ENCODE measurements around the gene SLX4IP.

The SLX4IP gene

GRCh38 chr20:10609276-10609675, 174.2 kb downstream of the SLX4IP start:
- Histone ChIP-seq H3K36me3 (ENCODE audit: control insufficient read depth in 2 of 2, insufficient read depth in 1 of 2, low read length in 2 of 2) (peaks cover 0 to 4% of the 10 kb centered on the region in 2 experiments; a peak in 1 of 3 replicates), H3K27ac (ENCODE audit: extremely low read depth, low read depth, low read length) (no peak overlapping the region), H3K9me3 (ENCODE audit: control insufficient read depth, insufficient read depth, low read depth, low read length) (no peaks in the 10 kb centered on the region), H3K4me3 (ENCODE audit: low read depth, low read length) (no peak overlapping the region), H3K4me1 (ENCODE audit: control insufficient read depth, insufficient read depth, low read length) (no peaks in the 10 kb centered on the region)
- ChIA-PET POLR2A (no interaction called here), CTCF (no interaction called here)
- no peak for TF ChIP-seq SALL2 (tag by site-specific recombination; IDR thresholded peaks at IDR 0.05; ENCODE audit: borderline replicate concordance)
- TF ChIP-seq, protein P1, sequence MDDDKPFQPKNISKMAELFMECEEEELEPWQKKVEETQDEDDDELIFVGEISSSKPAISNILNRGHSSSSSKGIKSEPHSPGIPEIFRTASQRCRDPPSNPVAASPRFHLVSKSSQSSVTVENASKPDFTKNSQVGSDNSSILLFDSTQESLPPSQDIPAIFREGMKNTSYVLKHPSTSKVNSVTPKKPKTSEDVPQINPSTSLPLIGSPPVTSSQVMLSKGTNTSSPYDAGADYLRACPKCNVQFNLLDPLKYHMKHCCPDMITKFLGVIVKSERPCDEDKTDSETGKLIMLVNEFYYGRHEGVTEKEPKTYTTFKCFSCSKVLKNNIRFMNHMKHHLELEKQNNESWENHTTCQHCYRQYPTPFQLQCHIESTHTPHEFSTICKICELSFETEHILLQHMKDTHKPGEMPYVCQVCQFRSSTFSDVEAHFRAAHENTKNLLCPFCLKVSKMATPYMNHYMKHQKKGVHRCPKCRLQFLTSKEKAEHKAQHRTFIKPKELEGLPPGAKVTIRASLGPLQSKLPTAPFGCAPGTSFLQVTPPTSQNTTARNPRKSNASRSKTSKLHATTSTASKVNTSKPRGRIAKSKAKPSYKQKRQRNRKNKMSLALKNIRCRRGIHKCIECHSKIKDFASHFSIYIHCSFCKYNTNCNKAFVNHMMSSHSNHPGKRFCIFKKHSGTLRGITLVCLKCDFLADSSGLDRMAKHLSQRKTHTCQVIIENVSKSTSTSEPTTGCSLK (tag by site-specific recombination; IDR thresholded peaks at IDR 0.05) = no peak
- TF ChIP-seq, protein P2, sequence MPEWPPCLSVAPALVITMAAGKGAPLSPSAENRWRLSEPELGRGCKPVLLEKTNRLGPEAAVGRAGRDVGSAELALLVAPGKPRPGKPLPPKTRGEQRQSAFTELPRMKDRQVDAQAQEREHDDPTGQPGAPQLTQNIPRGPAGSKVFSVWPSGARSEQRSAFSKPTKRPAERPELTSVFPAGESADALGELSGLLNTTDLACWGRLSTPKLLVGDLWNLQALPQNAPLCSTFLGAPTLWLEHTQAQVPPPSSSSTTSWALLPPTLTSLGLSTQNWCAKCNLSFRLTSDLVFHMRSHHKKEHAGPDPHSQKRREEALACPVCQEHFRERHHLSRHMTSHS (tag by site-specific recombination; IDR thresholded peaks at IDR 0.05) = no peak
- TF ChIP-seq ZNF202 (tag by site-specific recombination; IDR thresholded peaks at IDR 0.05; ENCODE audit: borderline replicate concordance) = no peak
- no peak for TF ChIP-seq ZNF248 (tag by site-specific recombination; IDR thresholded peaks at IDR 0.05)
- TF ChIP-seq ZNF560 (tag by site-specific recombination; IDR thresholded peaks at IDR 0.05; ENCODE audit: borderline replicate concordance) = no peak
- TF ChIP-seq ZNF785 (tag by site-specific recombination; IDR thresholded peaks at IDR 0.05) = no peak
- TF ChIP-seq ZNF629 (tag by site-specific recombination; IDR thresholded peaks at IDR 0.05) = no peak
- TF ChIP-seq ZNF391 (tag by site-specific recombination; IDR thresholded peaks at IDR 0.05; ENCODE audit: borderline replicate concordance, low read depth) = no peak

GRCh38 chr20:10609770-10610169, 174.7 kb downstream of the SLX4IP start:
- ChIA-PET POLR2A (no interaction called here), CTCF (interaction anchor here (0.7 kb wide), 1 partner anchor 207 kb away, joined by 3 read pairs; no protein-coding TSS in a partner anchor)
- H3K27ac ChIP-seq (ENCODE audit: extremely low read depth, low read depth, low read length) = no peak overlapping the region
- peaks cover 0 to 4% of the 10 kb centered on the region in 2 experiments; a peak in 1 of 3 replicates for H3K36me3 ChIP-seq (ENCODE audit: control insufficient read depth in 2 of 2, insufficient read depth in 1 of 2, low read length in 2 of 2)
- TF ChIP-seq ZNF639 (tag by site-specific recombination; IDR thresholded peaks at IDR 0.05) = no peak
- TF ChIP-seq ZSCAN5A (tag by site-specific recombination; IDR thresholded peaks at IDR 0.05) = no peak
- TF ChIP-seq KLF10 (tag by site-specific recombination; IDR thresholded peaks at IDR 0.05) = no peak
- no peak for TF ChIP-seq ZNF24 (tag by site-specific recombination; IDR thresholded peaks at IDR 0.05)
- TF ChIP-seq ZSCAN16 (tag by site-specific recombination; IDR thresholded peaks at IDR 0.05) = no peak
- TF ChIP-seq ZNF146 (tag by site-specific recombination; IDR thresholded peaks at IDR 0.05) = no peak
- TF ChIP-seq ZFP41 (tag by site-specific recombination; IDR thresholded peaks at IDR 0.05; ENCODE audit: borderline replicate concordance) = no peak
- no peak for TF ChIP-seq ZNF529 (tag by site-specific recombination; IDR thresholded peaks at IDR 0.05; ENCODE audit: insufficient replicate concordance)
- no peak for TF ChIP-seq ZNF274 (IDR thresholded peaks at IDR 0.05; ENCODE audit: low read length)
- no peak for TF ChIP-seq ZNF274 (tag by site-specific recombination; IDR thresholded peaks at IDR 0.05; ENCODE audit: borderline replicate concordance)
- TF ChIP-seq FEZF1 (tag by site-specific recombination; IDR thresholded peaks at IDR 0.05) = no peak
- TF ChIP-seq, protein P3, sequence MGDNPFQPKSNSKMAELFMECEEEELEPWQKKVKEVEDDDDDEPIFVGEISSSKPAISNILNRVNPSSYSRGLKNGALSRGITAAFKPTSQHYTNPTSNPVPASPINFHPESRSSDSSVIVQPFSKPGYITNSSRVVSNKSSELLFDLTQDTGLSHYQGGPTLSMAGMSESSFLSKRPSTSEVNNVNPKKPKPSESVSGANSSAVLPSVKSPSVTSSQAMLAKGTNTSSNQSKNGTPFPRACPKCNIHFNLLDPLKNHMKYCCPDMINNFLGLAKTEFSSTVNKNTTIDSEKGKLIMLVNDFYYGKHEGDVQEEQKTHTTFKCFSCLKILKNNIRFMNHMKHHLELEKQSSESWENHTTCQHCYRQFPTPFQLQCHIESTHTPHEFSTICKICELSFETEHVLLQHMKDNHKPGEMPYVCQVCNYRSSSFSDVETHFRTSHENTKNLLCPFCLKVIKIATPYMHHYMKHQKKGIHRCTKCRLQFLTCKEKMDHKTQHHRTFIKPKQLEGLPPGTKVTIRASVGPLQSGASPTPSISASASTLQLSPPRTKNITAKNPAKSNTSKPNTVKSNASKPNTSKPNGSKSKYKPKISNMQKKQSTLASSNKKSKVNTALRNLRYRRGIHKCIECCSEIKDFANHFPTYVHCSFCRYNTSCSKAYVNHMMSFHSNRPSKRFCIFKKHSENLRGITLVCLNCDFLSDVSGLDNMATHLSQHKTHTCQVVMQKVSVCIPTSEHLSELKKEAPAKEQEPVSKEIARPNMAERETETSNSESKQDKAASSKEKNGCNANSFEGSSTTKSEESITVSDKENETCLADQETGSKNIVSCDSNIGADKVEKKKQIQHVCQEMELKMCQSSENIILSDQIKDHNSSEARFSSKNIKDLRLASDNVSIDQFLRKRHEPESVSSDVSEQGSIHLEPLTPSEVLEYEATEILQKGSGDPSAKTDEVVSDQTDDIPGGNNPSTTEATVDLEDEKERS (tag by site-specific recombination; IDR thresholded peaks at IDR 0.05) = no peak
- TF ChIP-seq ZNF658 (tag by site-specific recombination; IDR thresholded peaks at IDR 0.05) = no peak
- H3K4me3 ChIP-seq (ENCODE audit: low read depth, low read length) = no peak overlapping the region
- no peaks in the 10 kb centered on the region for H3K9me3 ChIP-seq (ENCODE audit: control insufficient read depth, insufficient read depth, low read depth, low read length)
- no peaks in the 10 kb centered on the region for H3K4me1 ChIP-seq (ENCODE audit: control insufficient read depth, insufficient read depth, low read length)

Data from HEK293 (cell line).